H9 (cell line): ENCODE data around the gene MYMK. TPM values are rescaled to one million over a fixed set of nuclear protein-coding genes. Genes with fewer than 3 reads are reported as not detected.

Source experiments
- DNase-seq: peaks from one replicate; pipeline ENCODE4 v3.0.0-alpha.2; 2017
- H2AFZ ChIP-seq: one replicate; pipeline ENCODE4 v1.6.1; 2013; ENCODE audit warnings: mild to moderate bottlenecking, low read length, control low read depth, moderate library complexity
- H2AK5ac ChIP-seq: 2 replicates; pipeline ENCODE4 v1.6.1; 2013; ENCODE audit warnings: low read length, control low read depth, mixed read lengths; ENCODE audit not compliant: insufficient read length
- H2BK120ac ChIP-seq: one replicate; pipeline ENCODE4 v1.6.1; 2013; ENCODE audit warnings: low read depth, mild to moderate bottlenecking, low read length, control low read depth, inconsistent platforms; ENCODE audit not compliant: poor library complexity, severe bottlenecking
- H2BK12ac ChIP-seq: 2 replicates; pipeline ENCODE4 v1.6.1; 2013; ENCODE audit warnings: low read length, control low read depth, mixed read lengths, low read depth; ENCODE audit not compliant: insufficient read length
- H2BK15ac ChIP-seq: 2 replicates; pipeline ENCODE4 v1.6.1; 2013; ENCODE audit warnings: low read depth, low read length, control low read depth
- H2BK20ac ChIP-seq: one replicate; pipeline ENCODE4 v1.6.1; 2013; ENCODE audit warnings: low read depth, mild to moderate bottlenecking, low read length, control low read depth, inconsistent platforms; ENCODE audit not compliant: poor library complexity, severe bottlenecking
- H2BK5ac ChIP-seq: 2 replicates; pipeline ENCODE4 v1.6.1; 2013; ENCODE audit warnings: low read length, control low read depth, mixed read lengths; ENCODE audit not compliant: insufficient read length
- H3K14ac ChIP-seq: 2 replicates; pipeline ENCODE4 v1.6.1; 2013; ENCODE audit warnings: low read length, control low read depth; ENCODE audit not compliant: insufficient read depth
- H3K18ac ChIP-seq: 2 replicates; pipeline ENCODE4 v1.6.1; 2013; ENCODE audit warnings: low read depth, mild to moderate bottlenecking, mixed read lengths, low read length, control low read depth; ENCODE audit not compliant: insufficient read length
- H3K23ac ChIP-seq: 2 replicates; pipeline ENCODE4 v1.6.1; 2013; ENCODE audit warnings: low read length, control low read depth, mixed read lengths, low read depth; ENCODE audit not compliant: insufficient read length
- H3K23me2 ChIP-seq: 2 replicates; pipeline ENCODE4 v1.6.1; 2013; ENCODE audit warnings: low read depth, mild to moderate bottlenecking, mixed read lengths, low read length, control low read depth; ENCODE audit not compliant: insufficient read length, poor library complexity, severe bottlenecking
- H3K27ac ChIP-seq: 2 replicates; pipeline ENCODE4 v1.5.1; 2013; ENCODE audit warnings: low read length, control low read depth, mixed read lengths, low read depth; ENCODE audit not compliant: insufficient read length
- H3K27me3 ChIP-seq: 2 replicates; pipeline ENCODE4 v1.6.1; 2013; ENCODE audit warnings: low read length, control low read depth, inconsistent platforms; ENCODE audit not compliant: insufficient read depth
- H3K4ac ChIP-seq: 2 replicates; pipeline ENCODE4 v1.6.1; 2013; ENCODE audit warnings: low read depth, mild to moderate bottlenecking, control low read depth, inconsistent platforms, low read length, moderate library complexity
- H3K4me1 ChIP-seq: 2 replicates; pipeline ENCODE4 v1.6.1; 2013; ENCODE audit warnings: low read length, control low read depth, inconsistent platforms; ENCODE audit not compliant: insufficient read depth
- H3K4me2 ChIP-seq: 2 replicates; pipeline ENCODE4 v1.6.1; 2013; ENCODE audit warnings: low read length, control low read depth, mixed read lengths; ENCODE audit not compliant: insufficient read length, insufficient read depth
- H3K56ac ChIP-seq: 2 replicates; pipeline ENCODE4 v1.6.1; 2013; ENCODE audit warnings: low read depth, mild to moderate bottlenecking, mixed read lengths, low read length, control low read depth; ENCODE audit not compliant: insufficient read length
- H3K79me1 ChIP-seq: 2 replicates; pipeline ENCODE4 v1.6.1; 2013; ENCODE audit warnings: low read depth, mild to moderate bottlenecking, moderate library complexity, low read length, control low read depth, inconsistent platforms; ENCODE audit not compliant: insufficient read depth, poor library complexity, severe bottlenecking
- H3K79me2 ChIP-seq: 2 replicates; pipeline ENCODE4 v1.6.1; 2013; ENCODE audit warnings: low read length, control low read depth, inconsistent platforms; ENCODE audit not compliant: insufficient read depth
- H3K9ac ChIP-seq: 2 replicates; pipeline ENCODE4 v1.6.1; 2013; ENCODE audit warnings: low read length, control low read depth, mixed read lengths; ENCODE audit not compliant: insufficient read length; ENCODE audit errors: extremely low read depth
- H3K9me3 ChIP-seq: one replicate; pipeline ENCODE4 v1.6.1; 2013; ENCODE audit warnings: low read depth, low read length, inconsistent platforms; ENCODE audit not compliant: control insufficient read depth
- H3T11ph ChIP-seq: one replicate; pipeline ENCODE4 v1.6.1; 2013; ENCODE audit warnings: mild to moderate bottlenecking, low read length, control low read depth, inconsistent platforms
- H4K20me1 ChIP-seq: one replicate; pipeline ENCODE4 v1.6.1; 2013; ENCODE audit not compliant: control insufficient read depth, insufficient read length, insufficient read depth
- H4K5ac ChIP-seq: 2 replicates; pipeline ENCODE4 v1.6.1; 2013; ENCODE audit warnings: low read depth, mild to moderate bottlenecking, mixed read lengths, low read length, control low read depth; ENCODE audit not compliant: insufficient read length
- H4K8ac ChIP-seq: replicated peaks from 2 replicates; pipeline ENCODE4 v1.6.1; 2013; ENCODE audit warnings: low read length, control low read depth, mixed read lengths, low read depth; ENCODE audit not compliant: insufficient read length
- H4K91ac ChIP-seq: 2 replicates; pipeline ENCODE4 v1.6.1; 2013; ENCODE audit warnings: low read depth, mild to moderate bottlenecking, moderate library complexity, mixed read lengths, low read length, control low read depth; ENCODE audit not compliant: insufficient read length
- H3K27ac Mint-ChIP-seq, 3 experiments: 2 replicates in 2 of 3; 3 replicates in 1 of 3; pipeline ENCODE4 v1.8.0; 2020 to 2021; ENCODE audit warnings: mixed read lengths in 3 of 3, mild to moderate bottlenecking in 1 of 3, moderate library complexity in 1 of 3
- H3K27me3 Mint-ChIP-seq: 2 replicates; pipeline ENCODE4 v1.8.0; 2021; ENCODE audit warnings: low read depth, mild to moderate bottlenecking, moderate library complexity, mixed read lengths
- H3K36me3 Mint-ChIP-seq, 3 experiments: 2 replicates in 2 of 3; 3 replicates in 1 of 3; pipeline ENCODE4 v1.8.0; 2020 to 2021; ENCODE audit warnings: low read depth in 3 of 3, mixed read lengths in 3 of 3; ENCODE audit not compliant: insufficient read depth in 1 of 3
- H3K4me1 Mint-ChIP-seq, 2 experiments: 2 replicates each; pipeline ENCODE4 v1.8.0; 2020; ENCODE audit warnings: mixed read lengths in 2 of 2
- H3K4me3 Mint-ChIP-seq, 2 experiments: 2 replicates in 1 of 2; 3 replicates in 1 of 2; pipeline ENCODE4 v1.8.0; 2020 to 2021; ENCODE audit warnings: mild to moderate bottlenecking in 2 of 2, mixed read lengths in 2 of 2, moderate library complexity in 1 of 2
- H3K9me3 Mint-ChIP-seq, 2 experiments: 2 replicates in 1 of 2; 3 replicates in 1 of 2; pipeline ENCODE4 v1.8.0; 2020; ENCODE audit warnings: mild to moderate bottlenecking in 2 of 2, mixed read lengths in 2 of 2, moderate library complexity in 1 of 2
- WGBS: extraction: QIAGEN DNeasy Blood & Tissue Kit; methylation state at CpG from one replicate; pipeline ENCODE4 v1.1.7; 2013; ENCODE audit warnings: missing lambda C conversion rate, low lambda C conversion rate, mixed read lengths; ENCODE audit not compliant: insufficient read length; ENCODE audit errors: extremely low coverage; 5-methylcytosine and 5-hydroxymethylcytosine counted together
- total RNA-seq: library from RNA; stranded (reverse); gene quantifications from 2 replicates; pipeline ENCODE4 v1.2.1, GENCODE V29; 2021
- TF ChIP-seq, protein P1 (sequence below): fragments of 200-600 bp; sonication (generic); conservative IDR thresholded peaks from 3 replicates; pipeline ENCODE4 v1.8.0; 2021; ENCODE audit warnings: antibody characterized with exemption, mild to moderate bottlenecking

Gene MYMK
- total RNA-seq, 1 experiment from 2014 or later = not detected

DNA sequence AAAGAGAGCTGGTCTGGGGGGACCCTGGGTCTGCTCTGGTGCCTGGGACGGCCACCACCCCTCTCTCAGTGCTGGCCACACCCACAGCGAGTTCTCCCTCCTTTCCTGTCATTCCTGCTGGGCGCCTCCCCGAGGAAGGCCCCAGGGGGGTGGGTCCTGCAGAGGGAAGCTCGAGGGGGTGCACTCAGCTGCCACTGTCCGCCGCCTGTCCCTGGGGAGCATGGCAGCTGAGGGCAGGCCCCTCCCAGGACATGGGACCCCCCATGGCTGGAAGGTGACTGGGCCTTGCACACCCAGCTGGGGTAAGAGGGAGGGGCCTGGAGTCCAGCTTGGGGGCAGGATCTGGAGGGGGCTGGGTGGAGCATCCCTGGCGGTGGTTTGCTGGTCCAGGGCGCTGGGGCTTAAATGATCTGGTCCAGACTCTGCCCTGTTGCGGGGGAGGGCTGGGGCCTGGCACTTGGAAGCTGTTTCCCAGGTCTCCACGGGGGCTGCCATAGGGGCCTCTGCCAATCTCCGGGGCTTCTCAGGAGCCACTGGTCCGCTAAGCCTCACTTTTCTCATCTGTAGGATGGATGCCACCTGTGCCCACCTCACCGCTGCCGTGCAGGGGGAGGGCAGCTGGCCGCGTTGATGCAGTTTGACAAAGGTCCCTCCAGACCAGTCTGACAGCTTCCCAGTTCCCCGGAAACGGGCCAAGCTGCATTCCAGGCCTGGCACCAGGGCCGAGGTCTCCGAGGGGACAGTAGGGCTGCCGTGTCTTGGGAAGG is 39.9 kb downstream of the MYMK start:
- no peaks in the 10 kb centered on the region for H3K36me3 Mint-ChIP-seq
- H3K27me3 Mint-ChIP-seq = peaks cover 20% of the 10 kb centered on the region
- no peaks in the 10 kb centered on the region; a peak in 1 of 5 replicates for H3K9me3 Mint-ChIP-seq
- WGBS = no CpG with 5 or more reads among the region's 22 CpGs
- no peak overlapping the region for H3K27ac Mint-ChIP-seq
- Histone ChIP-seq H3K79me1 (no peaks in the 10 kb centered on the region), H3T11ph (no peak overlapping the region), H4K91ac (no peak overlapping the region), H3K27ac (no peak overlapping the region), H3K9me3 (no peaks in the 10 kb centered on the region), H2BK20ac (no peak overlapping the region), H2BK15ac (no peak overlapping the region), H3K23me2 (no peaks in the 10 kb centered on the region), H2BK120ac (no peak overlapping the region), H3K4me2 (no peak overlapping the region), H3K56ac (no peak overlapping the region), H3K27me3 (no peaks in the 10 kb centered on the region), H3K79me2 (no peaks in the 10 kb centered on the region), H2AK5ac (no peak overlapping the region), H2AFZ (no peak overlapping the region), H3K14ac (no peak overlapping the region), H3K9ac (no peak overlapping the region), H3K23ac (no peak overlapping the region), H4K8ac (no peak overlapping the region), H3K18ac (no peak overlapping the region), H2BK12ac (no peak overlapping the region), H2BK5ac (no peak overlapping the region), H4K5ac (no peak overlapping the region), H3K4ac (no peak overlapping the region), H4K20me1 (no peaks in the 10 kb centered on the region), H3K4me1 (no peaks in the 10 kb centered on the region)
- H3K4me3 Mint-ChIP-seq = no peak overlapping the region
- H3K4me1 Mint-ChIP-seq = peaks cover 0 to 4% of the 10 kb centered on the region in 2 experiments; a peak in 1 of 4 replicates
- TF ChIP-seq, protein P1, sequence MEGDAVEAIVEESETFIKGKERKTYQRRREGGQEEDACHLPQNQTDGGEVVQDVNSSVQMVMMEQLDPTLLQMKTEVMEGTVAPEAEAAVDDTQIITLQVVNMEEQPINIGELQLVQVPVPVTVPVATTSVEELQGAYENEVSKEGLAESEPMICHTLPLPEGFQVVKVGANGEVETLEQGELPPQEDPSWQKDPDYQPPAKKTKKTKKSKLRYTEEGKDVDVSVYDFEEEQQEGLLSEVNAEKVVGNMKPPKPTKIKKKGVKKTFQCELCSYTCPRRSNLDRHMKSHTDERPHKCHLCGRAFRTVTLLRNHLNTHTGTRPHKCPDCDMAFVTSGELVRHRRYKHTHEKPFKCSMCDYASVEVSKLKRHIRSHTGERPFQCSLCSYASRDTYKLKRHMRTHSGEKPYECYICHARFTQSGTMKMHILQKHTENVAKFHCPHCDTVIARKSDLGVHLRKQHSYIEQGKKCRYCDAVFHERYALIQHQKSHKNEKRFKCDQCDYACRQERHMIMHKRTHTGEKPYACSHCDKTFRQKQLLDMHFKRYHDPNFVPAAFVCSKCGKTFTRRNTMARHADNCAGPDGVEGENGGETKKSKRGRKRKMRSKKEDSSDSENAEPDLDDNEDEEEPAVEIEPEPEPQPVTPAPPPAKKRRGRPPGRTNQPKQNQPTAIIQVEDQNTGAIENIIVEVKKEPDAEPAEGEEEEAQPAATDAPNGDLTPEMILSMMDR = no peak
- no peak for DNase-seq
